Measurements from ENCODE around the gene OVOL3. TPM values are rescaled to one million over a fixed set of nuclear protein-coding genes. Genes with fewer than 3 reads are reported as not detected.

The OVOL3 gene
- total RNA-seq, 2 experiments from 2014 or later, result not detected

GRCh38 chr19:36141039-36141927, 30.3 kb downstream of the OVOL3 start:
- CTCF ChIA-PET (ENCODE audit: unreplicated experiment), result no interaction called here
- BruUV-seq (replicated peaks), result no TSS peak
- POLR2A ChIA-PET, result no interaction called here

GRCh38 chr19:36142046-36142445, 31.1 kb downstream of the OVOL3 start:
- intact Hi-C loops (cut with micrococcal nuclease; ENCODE audit: unreplicated experiment), result no loop called here
- ChIA-PET POLR2A (no interaction called here), CTCF (ENCODE audit: unreplicated experiment) (no interaction called here)
- H3K4me1 ChIP-seq (ENCODE audit: insufficient read depth, low read length, poor library complexity, severe bottlenecking), result peaks cover 9% of the 10 kb centered on the region
- peaks cover 46% of the 10 kb centered on the region for H3K36me3 ChIP-seq (ENCODE audit: insufficient read depth, low read length)
- no peak overlapping the region for H3K27ac ChIP-seq (ENCODE audit: low read depth, low read length, poor library complexity, severe bottlenecking)
- no peaks in the 10 kb centered on the region for H3K9me3 ChIP-seq (ENCODE audit: low read length)
- no peak overlapping the region for H2AFZ ChIP-seq (ENCODE audit: low read length)
- no TSS peak for BruUV-seq (replicated peaks)
- H3K9me2 ChIP-seq (ENCODE audit: insufficient read depth, low read length), result no peaks in the 10 kb centered on the region
- H3K4me3 ChIP-seq (ENCODE audit: low read depth, low read length, poor library complexity, severe bottlenecking), result peak overlapping the region; percentile 89
- H3K79me2 ChIP-seq (ENCODE audit: insufficient read depth, low read depth, low read length), result peaks cover 18% of the 10 kb centered on the region; the same call in 1 of the 2 replicates
- H3K4me2 ChIP-seq (ENCODE audit: low read length), result peak overlapping the region; percentile 73
- no peak for DNase-seq (ENCODE audit: low spot score)
- no peaks in the 10 kb centered on the region for H4K20me1 ChIP-seq (ENCODE audit: insufficient read depth, low read length)
- TF ChIP-seq EZH2phosphoT487 (IDR thresholded peaks at IDR 0.05; ENCODE audit: borderline replicate concordance, low read depth, low read length) (no peak), CTCF (conservative IDR thresholded peaks at IDR 0.05; ENCODE audit: low read length) (no peak)

More at GRCh38 chr19:36141039-36141927, 30.3 kb downstream of the OVOL3 start:
- TF ChIP-seq CTCF (conservative IDR thresholded peaks at IDR 0.05; ENCODE audit: low read length) (no peak), EZH2phosphoT487 (IDR thresholded peaks at IDR 0.05; ENCODE audit: borderline replicate concordance, low read depth, low read length) (no peak)
- Histone ChIP-seq H3K9me3 (ENCODE audit: low read length) (no peaks in the 10 kb centered on the region), H3K36me3 (ENCODE audit: insufficient read depth, low read length) (peaks cover 38% of the 10 kb centered on the region), H4K20me1 (ENCODE audit: insufficient read depth, low read length) (no peaks in the 10 kb centered on the region), H3K4me3 (ENCODE audit: low read depth, low read length, poor library complexity, severe bottlenecking) (peak overlapping the region; percentile 89), H3K4me2 (ENCODE audit: low read length) (peak overlapping the region; percentile 73), H3K4me1 (ENCODE audit: insufficient read depth, low read length, poor library complexity, severe bottlenecking) (peaks cover 9% of the 10 kb centered on the region), H2AFZ (ENCODE audit: low read length) (no peak overlapping the region), H3K9me2 (ENCODE audit: insufficient read depth, low read length) (no peaks in the 10 kb centered on the region), H3K27ac (ENCODE audit: low read depth, low read length, poor library complexity, severe bottlenecking) (peak overlapping the region; percentile 81), H3K79me2 (ENCODE audit: insufficient read depth, low read depth, low read length) (peaks cover 18% of the 10 kb centered on the region; the same call in 1 of the 2 replicates)
- intact Hi-C loops (cut with micrococcal nuclease; ENCODE audit: unreplicated experiment), result loop anchor here (2.0 kb wide), 1 partner anchor 74 kb away; the partner anchor contains the start of genes ZNF146 and ZNF565
- DNase-seq (ENCODE audit: low spot score), result peak; percentile 89

- Histone ChIP-seq H3K79me2 (ENCODE audit: insufficient read depth, low read depth, low read length) (peaks cover 18% of the 10 kb centered on the region; the same call in 1 of the 2 replicates), H3K36me3 (ENCODE audit: insufficient read depth, low read length) (peaks cover 48% of the 10 kb centered on the region), H3K4me1 (ENCODE audit: insufficient read depth, low read length, poor library complexity, severe bottlenecking) (peaks cover 9% of the 10 kb centered on the region), H3K9me3 (ENCODE audit: low read length) (no peaks in the 10 kb centered on the region), H3K4me3 (ENCODE audit: low read depth, low read length, poor library complexity, severe bottlenecking) (no peak overlapping the region), H2AFZ (ENCODE audit: low read length) (no peak overlapping the region), H3K27ac (ENCODE audit: low read depth, low read length, poor library complexity, severe bottlenecking) (no peak overlapping the region), H3K9me2 (ENCODE audit: insufficient read depth, low read length) (no peaks in the 10 kb centered on the region), H3K4me2 (ENCODE audit: low read length) (no peak overlapping the region), H4K20me1 (ENCODE audit: insufficient read depth, low read length) (no peaks in the 10 kb centered on the region)
- ChIA-PET POLR2A (no interaction called here), CTCF (ENCODE audit: unreplicated experiment) (no interaction called here)
- intact Hi-C loops (cut with micrococcal nuclease; ENCODE audit: unreplicated experiment), result no loop called here
- DNase-seq (ENCODE audit: low spot score), result no peak
- no TSS peak for BruUV-seq (replicated peaks)
- TF ChIP-seq EZH2phosphoT487 (IDR thresholded peaks at IDR 0.05; ENCODE audit: borderline replicate concordance, low read depth, low read length) (no peak), CTCF (conservative IDR thresholded peaks at IDR 0.05; ENCODE audit: low read length) (no peak)
Observed at GRCh38 chr19:36142496-36142895, 31.6 kb downstream of the OVOL3 start.

Data from OCI-LY7 (cell line).